Parathyroid adenoma (tissue), 2 donors: ENCODE data around the gene SLC9A8.

Experiments used
- H2AFZ ChIP-seq: fragments of 300-600 bp; sonication (generic); one replicate; pipeline ENCODE4 v1.7.0; 2017; ENCODE audit warnings: antibody characterized with exemption, mild to moderate bottlenecking
- H3K27ac ChIP-seq: fragments of 300-600 bp; sonication (generic); one replicate; pipeline ENCODE4 v1.7.0; 2017
- H3K27me3 ChIP-seq: fragments of 300-600 bp; sonication (generic); one replicate; pipeline ENCODE4 v1.7.0; 2017; ENCODE audit warnings: low read length; ENCODE audit not compliant: control insufficient read depth, insufficient read depth
- H3K36me3 ChIP-seq: fragments of 300-600 bp; sonication (generic); one replicate; pipeline ENCODE4 v1.7.0; 2017; ENCODE audit warnings: low read length; ENCODE audit not compliant: control insufficient read depth, insufficient read depth
- H3K4me1 ChIP-seq: fragments of 300-600 bp; sonication (generic); one replicate; pipeline ENCODE4 v1.7.0; 2017; ENCODE audit warnings: control low read depth
- H3K4me2 ChIP-seq: fragments of 300-600 bp; sonication (generic); one replicate; pipeline ENCODE4 v1.7.0; 2017; ENCODE audit warnings: low read length
- H3K4me3 ChIP-seq: fragments of 300-600 bp; sonication (generic); one replicate; pipeline ENCODE4 v1.7.0; 2017; ENCODE audit warnings: low read depth, low read length
- H3K79me2 ChIP-seq: fragments of 300-600 bp; sonication (generic); one replicate; pipeline ENCODE4 v1.7.0; 2017; ENCODE audit warnings: control low read depth
- H3K9ac ChIP-seq: fragments of 300-600 bp; sonication (generic); one replicate; pipeline ENCODE4 v1.7.0; 2017; ENCODE audit warnings: mild to moderate bottlenecking
- H3K9me3 ChIP-seq: fragments of 300-600 bp; sonication (generic); one replicate; pipeline ENCODE4 v1.7.0; 2017; ENCODE audit warnings: low read length; ENCODE audit not compliant: control insufficient read depth
- CTCF ChIP-seq: fragments of 300-600 bp; sonication (generic); IDR thresholded peaks from one replicate; pipeline ENCODE4 v1.7.0; 2017; ENCODE audit warnings: antibody characterized with exemption, mild to moderate bottlenecking
- donor health status: primary hyperparathyroidism.

Gene SLC9A8

GRCh38 chr20:49846206-49846807, 33.7 kb downstream of the SLC9A8 start:
- H3K9me3 ChIP-seq = no peaks in the 10 kb centered on the region
- H3K36me3 ChIP-seq = no peaks in the 10 kb centered on the region
- H3K4me2 ChIP-seq = no peak overlapping the region
- no peaks in the 10 kb centered on the region for H3K27me3 ChIP-seq
- H3K4me1 ChIP-seq = peaks cover 5% of the 10 kb centered on the region
- no peak overlapping the region for H3K27ac ChIP-seq
- no peak overlapping the region for H2AFZ ChIP-seq
- H3K4me3 ChIP-seq = no peak overlapping the region
- no peak overlapping the region for H3K9ac ChIP-seq
- peak; percentile 54 for TF ChIP-seq CTCF
- H3K79me2 ChIP-seq = no peaks in the 10 kb centered on the region

GRCh38 chr20:49850463-49851230, 38.0 kb downstream of the SLC9A8 start:
- Histone ChIP-seq H3K4me3 (no peak overlapping the region), H3K4me1 (peaks cover 6% of the 10 kb centered on the region), H3K27me3 (no peaks in the 10 kb centered on the region), H3K36me3 (no peaks in the 10 kb centered on the region), H3K79me2 (no peaks in the 10 kb centered on the region), H3K9ac (no peak overlapping the region), H2AFZ (no peak overlapping the region), H3K27ac (no peak overlapping the region), H3K9me3 (no peaks in the 10 kb centered on the region), H3K4me2 (no peak overlapping the region)
- no peak for TF ChIP-seq CTCF

GRCh38 chr20:49851231-49851705, 38.6 kb downstream of the SLC9A8 start:
- no peaks in the 10 kb centered on the region for H3K9me3 ChIP-seq
- peaks cover 6% of the 10 kb centered on the region for H3K4me1 ChIP-seq
- no peak overlapping the region for H3K27ac ChIP-seq
- H2AFZ ChIP-seq = no peak overlapping the region
- H3K4me2 ChIP-seq = no peak overlapping the region
- no peak for TF ChIP-seq CTCF
- no peaks in the 10 kb centered on the region for H3K27me3 ChIP-seq
- no peaks in the 10 kb centered on the region for H3K36me3 ChIP-seq
- no peak overlapping the region for H3K4me3 ChIP-seq
- H3K9ac ChIP-seq = no peak overlapping the region
- H3K79me2 ChIP-seq = no peaks in the 10 kb centered on the region

- Histone ChIP-seq H3K79me2 (no peaks in the 10 kb centered on the region), H2AFZ (no peak overlapping the region), H3K4me3 (no peak overlapping the region), H3K4me1 (peaks cover 6% of the 10 kb centered on the region), H3K9me3 (no peaks in the 10 kb centered on the region), H3K9ac (no peak overlapping the region), H3K36me3 (no peaks in the 10 kb centered on the region), H3K4me2 (no peak overlapping the region), H3K27me3 (no peaks in the 10 kb centered on the region), H3K27ac (no peak overlapping the region)
- TF ChIP-seq CTCF = no peak
These were observed 39.4 kb downstream of the SLC9A8 start for GRCh38 chr20:49851991-49852390.
